Activated CD4-positive, CD25-positive, alpha-beta regulatory T cell treated with anti-CD3 and anti-CD28 coated beads, Interleukin-2, amount 50 U/mL, for 16 hours (primary cell): ENCODE measurements around the gene ZNF789.
"Not testable (repeated sequence)": the region's sequence is repeated elsewhere in the genome, so short reads cannot be mapped to it uniquely, and the experiment has no call there.

ENCODE experiments used
- DNase-seq: peaks from one replicate; pipeline ENCODE4 v3.0.0-alpha.2; 2020; ENCODE audit warnings: low read depth, low spot score

Gene ZNF789

GRCh38 chr7:99457650-99458493 is 14.8 kb upstream of the ZNF789 start:
- DNase-seq = no peak

GRCh38 chr7:99459087-99459486 is 13.6 kb upstream of the ZNF789 start:
- DNase-seq = no peak

- no peak for DNase-seq
Measured at GRCh38 chr7:99460651-99461050, 12.0 kb upstream of the ZNF789 start.

- DNase-seq = no peak
Measured at GRCh38 chr7:99461221-99461620, 11.5 kb upstream of the ZNF789 start.

- DNase-seq = no peak
Measured at GRCh38 chr7:99465421-99465768, 7.3 kb upstream of the ZNF789 start.

GRCh38 chr7:99468336-99468918 is 4.3 kb upstream of the ZNF789 start:
- no peak for DNase-seq

GRCh38 chr7:99469381-99470065 is 3.2 kb upstream of the ZNF789 start:
- DNase-seq = no peak

- DNase-seq = no peak
Measured at GRCh38 chr7:99473315-99473596, 566 bp downstream of the ZNF789 start.

- no peak for DNase-seq
Measured at GRCh38 chr7:99476107-99476506, 3.4 kb downstream of the ZNF789 start.

- no peak for DNase-seq
Measured at GRCh38 chr7:99478464-99479440, 6.1 kb downstream of the ZNF789 start.

- no peak for DNase-seq
Measured at GRCh38 chr7:99485094-99485493, 12.4 kb downstream of the ZNF789 start.

GRCh38 chr7:99489235-99489634 is 16.5 kb downstream of the ZNF789 start:
- no peak for DNase-seq

GRCh38 chr7:99490878-99491277 is 18.2 kb downstream of the ZNF789 start:
- no peak for DNase-seq

GRCh38 chr7:99493823-99494222 is 21.1 kb downstream of the ZNF789 start:
- no peak for DNase-seq

GRCh38 chr7:99497766-99498545 is 25.3 kb downstream of the ZNF789 start:
- DNase-seq = no peak

GRCh38 chr7:99498546-99498944 is 25.9 kb downstream of the ZNF789 start:
- no peak for DNase-seq

GRCh38 chr7:99499371-99499720 is 26.7 kb downstream of the ZNF789 start:
- no peak for DNase-seq

GRCh38 chr7:99499721-99500636 is 27.3 kb downstream of the ZNF789 start, which contains the start of gene ZNF394:
Gene ZNF394, minus strand, starts transcription at chr7:99500281. Its CDS starts 188 bp downstream, at chr7:99500093.
- peak; percentile 85 for DNase-seq

GRCh38 chr7:99500637-99501009 is 27.9 kb downstream of the ZNF789 start:
- no peak for DNase-seq

- DNase-seq = not testable (repeated sequence)
Measured at GRCh38 chr7:99501236-99501635, 28.5 kb downstream of the ZNF789 start.
